A673 (cell line): ENCODE measurements around the gene C1orf159.

ENCODE experiments used
- EZH2 ChIP-seq: fragments of 200-600 bp; sonication (generic); IDR thresholded peaks from 2 replicates; pipeline ENCODE4 v1.6.1; 2017; ENCODE audit warnings: borderline replicate concordance, low read depth, mild to moderate bottlenecking, mixed read lengths, antibody characterized with exemption, low read length; ENCODE audit not compliant: poor library complexity, severe bottlenecking
- TF ChIP-seq, protein P1 (sequence below): fragments of 300-800, 200-600 bp; sonication (generic); conservative IDR thresholded peaks from 2 replicates; pipeline ENCODE4 v1.5.1; 2017; ENCODE audit warnings: low read depth, mild to moderate bottlenecking, antibody characterized with exemption, low read length, moderate library complexity, mixed read lengths

GRCh38 chr1:1046243-1046642, 69.6 kb downstream of the C1orf159 start:
- TF ChIP-seq, protein P1, sequence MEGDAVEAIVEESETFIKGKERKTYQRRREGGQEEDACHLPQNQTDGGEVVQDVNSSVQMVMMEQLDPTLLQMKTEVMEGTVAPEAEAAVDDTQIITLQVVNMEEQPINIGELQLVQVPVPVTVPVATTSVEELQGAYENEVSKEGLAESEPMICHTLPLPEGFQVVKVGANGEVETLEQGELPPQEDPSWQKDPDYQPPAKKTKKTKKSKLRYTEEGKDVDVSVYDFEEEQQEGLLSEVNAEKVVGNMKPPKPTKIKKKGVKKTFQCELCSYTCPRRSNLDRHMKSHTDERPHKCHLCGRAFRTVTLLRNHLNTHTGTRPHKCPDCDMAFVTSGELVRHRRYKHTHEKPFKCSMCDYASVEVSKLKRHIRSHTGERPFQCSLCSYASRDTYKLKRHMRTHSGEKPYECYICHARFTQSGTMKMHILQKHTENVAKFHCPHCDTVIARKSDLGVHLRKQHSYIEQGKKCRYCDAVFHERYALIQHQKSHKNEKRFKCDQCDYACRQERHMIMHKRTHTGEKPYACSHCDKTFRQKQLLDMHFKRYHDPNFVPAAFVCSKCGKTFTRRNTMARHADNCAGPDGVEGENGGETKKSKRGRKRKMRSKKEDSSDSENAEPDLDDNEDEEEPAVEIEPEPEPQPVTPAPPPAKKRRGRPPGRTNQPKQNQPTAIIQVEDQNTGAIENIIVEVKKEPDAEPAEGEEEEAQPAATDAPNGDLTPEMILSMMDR: no peak
- no peak for TF ChIP-seq EZH2
